Measurements from ENCODE around the gene SLC13A5.

- TF ChIP-seq POLR2A (IDR thresholded peaks at IDR 0.05; ENCODE audit: low read length) = peak; percentile 87
- no peak for TF ChIP-seq GATA1 (IDR thresholded peaks at IDR 0.05; ENCODE audit: low read depth, low read length)
Observed at GRCh38 chr17:6651354-6651918, 61.7 kb downstream of the SLC13A5 start, which contains the start of the genes C17orf100 and MED31.

Measured in erythroblast (primary cell).